ENCODE results near the gene SPEG.

GRCh38 chr2:219541611-219542180, 107.1 kb downstream of the SPEG start:
- TF ChIP-seq POLR2AphosphoS5 (IDR thresholded peaks at IDR 0.05; ENCODE audit: low read depth, low read length) (no peak), POLR2A (IDR thresholded peaks at IDR 0.05; ENCODE audit: low read depth, low read length) (no peak), TAF1 (IDR thresholded peaks at IDR 0.05; ENCODE audit: low read depth, low read length) (no peak), PAX5 (IDR thresholded peaks at IDR 0.05; ENCODE audit: insufficient read depth, low read length, severe bottlenecking) (no peak)
